NT2/D1 (cell line): ENCODE data around the gene SETD1B.

ENCODE experiments used
- SUZ12 ChIP-seq: IDR thresholded peaks from 2 replicates; pipeline ENCODE4 v1.6.1; 2011; ENCODE audit not compliant: insufficient read length, insufficient read depth; ENCODE audit errors: extremely low read depth
- YY1 ChIP-seq: IDR thresholded peaks from 2 replicates; pipeline ENCODE4 v1.6.1; 2011; ENCODE audit not compliant: insufficient read length, insufficient read depth
- ZNF274 ChIP-seq: IDR thresholded peaks from 2 replicates; pipeline ENCODE4 v1.6.1; 2011; ENCODE audit warnings: mild to moderate bottlenecking, low read depth, low read length

- TF ChIP-seq YY1 (no peak), ZNF274 (no peak), SUZ12 (no peak)
These were observed 69.4 kb downstream of the SETD1B start for GRCh38 chr12:121873216-121873569.
